GM23338 (cell line): ENCODE results near the gene ASMT. TPM values are rescaled to one million over a fixed set of nuclear protein-coding genes. Genes with fewer than 3 reads are reported as not detected.
"Not testable (repeated sequence)": the region's sequence is repeated elsewhere in the genome, so short reads cannot be mapped to it uniquely, and the experiment has no call there.

Experiments used
- ATAC-seq: fragments of 200-7000 bp; cut with Tn5 transposase; 3 replicates; pipeline ENCODE4 v1.9.1; 2020
- DNase-seq: peaks from one replicate; pipeline ENCODE4 v3.0.0-alpha.2; 2015; ENCODE audit warnings: low spot score
- H2AFZ ChIP-seq: fragments of 200-600 bp; sonication (generic); 2 replicates; pipeline ENCODE4 v1.8.0; 2016; ENCODE audit warnings: antibody characterized with exemption, mild to moderate bottlenecking, moderate library complexity
- H3F3A ChIP-seq: fragments of 200-600 bp; sonication (generic); replicated peaks from 2 replicates; pipeline ENCODE4 v1.8.0; 2017; ENCODE audit warnings: antibody characterized with exemption, mixed run types, low read depth
- H3K27ac ChIP-seq: fragments of 200-600 bp; sonication (generic); 2 replicates; pipeline ENCODE4 v1.6.1; 2016; ENCODE audit warnings: low read depth
- H3K27me3 ChIP-seq: fragments of 200-600 bp; sonication (generic); 2 replicates; pipeline ENCODE4 v1.8.0; 2016; ENCODE audit warnings: mild to moderate bottlenecking, mixed run types, moderate library complexity; ENCODE audit not compliant: insufficient read depth
- H3K36me3 ChIP-seq: fragments of 200-600 bp; sonication (generic); 2 replicates; pipeline ENCODE4 v1.8.0; 2016; ENCODE audit warnings: mild to moderate bottlenecking; ENCODE audit not compliant: insufficient read depth
- H3K4me1 ChIP-seq: fragments of 200-600 bp; sonication (generic); 2 replicates; pipeline ENCODE4 v1.8.0; 2016; ENCODE audit warnings: mild to moderate bottlenecking, moderate library complexity; ENCODE audit not compliant: insufficient read depth
- H3K4me2 ChIP-seq: fragments of 200-600 bp; sonication (generic); 2 replicates; pipeline ENCODE4 v1.7.1; 2017; ENCODE audit warnings: mixed run types
- H3K4me3 ChIP-seq: fragments of 200-600 bp; sonication (generic); 2 replicates; pipeline ENCODE4 v1.6.1; 2016; ENCODE audit warnings: mixed run types
- H3K79me2 ChIP-seq: fragments of 200-600 bp; sonication (generic); replicated peaks from 2 replicates; pipeline ENCODE4 v1.8.0; 2017; ENCODE audit warnings: mild to moderate bottlenecking; ENCODE audit not compliant: insufficient read depth
- H3K9me2 ChIP-seq: fragments of 200-600 bp; sonication (generic); 2 replicates; pipeline ENCODE4 v1.8.0; 2017; ENCODE audit not compliant: insufficient read depth
- H4K20me1 ChIP-seq: fragments of 200-600 bp; sonication (generic); replicated peaks from 2 replicates; pipeline ENCODE4 v1.8.0; 2017; ENCODE audit warnings: mild to moderate bottlenecking; ENCODE audit not compliant: insufficient read depth
- H3K27ac Mint-ChIP-seq: 2 replicates; pipeline ENCODE4 v1.8.0; 2020; ENCODE audit warnings: inconsistent platforms, mild to moderate bottlenecking, moderate library complexity, mixed read lengths
- H3K27me3 Mint-ChIP-seq: 3 replicates; pipeline ENCODE4 v1.8.0; 2022; ENCODE audit warnings: low read depth, mild to moderate bottlenecking, moderate library complexity, mixed read lengths, inconsistent platforms; ENCODE audit not compliant: insufficient read depth, poor library complexity
- H3K36me3 Mint-ChIP-seq: 3 replicates; pipeline ENCODE4 v1.8.0; 2021; ENCODE audit warnings: low read depth, mild to moderate bottlenecking, inconsistent platforms, moderate library complexity, mixed read lengths
- H3K4me1 Mint-ChIP-seq: 3 replicates; pipeline ENCODE4 v1.8.0; 2020; ENCODE audit warnings: mild to moderate bottlenecking, inconsistent platforms, mixed read lengths
- H3K4me3 Mint-ChIP-seq: 3 replicates; pipeline ENCODE4 v1.8.0; 2021; ENCODE audit warnings: moderate library complexity, mild to moderate bottlenecking, inconsistent platforms, mixed read lengths
- H3K9me3 Mint-ChIP-seq: 3 replicates; pipeline ENCODE4 v1.8.0; 2020; ENCODE audit warnings: moderate library complexity, mild to moderate bottlenecking, inconsistent platforms, mixed read lengths
- CREB1 ChIP-seq: fragments of 250-450 bp; sonication (Bioruptor Pico); IDR thresholded peaks from 2 replicates; pipeline ENCODE4 v1.5.0; 2020; ENCODE audit warnings: low read depth, mild to moderate bottlenecking, moderate library complexity
- EZH2phosphoT487 ChIP-seq: fragments of 200-600 bp; sonication (generic); IDR thresholded peaks from one replicate; pipeline ENCODE4 v1.8.1; 2018; ENCODE audit warnings: antibody characterized with exemption; ENCODE audit not compliant: unreplicated experiment
- JUNB ChIP-seq: IDR thresholded peaks from one replicate; pipeline ENCODE4 v1.6.1; 2016; ENCODE audit warnings: antibody characterized with exemption; ENCODE audit not compliant: unreplicated experiment
- NANOG ChIP-seq: IDR thresholded peaks from 2 replicates; pipeline ENCODE4 v1.6.1; 2016; ENCODE audit warnings: antibody characterized with exemption, borderline replicate concordance
- STAT1 ChIP-seq: IDR thresholded peaks from one replicate; pipeline ENCODE4 v1.6.1; 2016; ENCODE audit warnings: antibody characterized with exemption; ENCODE audit not compliant: unreplicated experiment
- polyA plus RNA-seq: library from polyadenylated mRNA; unstranded; fragments of >200 nt; fragmentation: Nextera tagmentation; extraction: Ambion mirVana; gene quantifications from 2 replicates; pipeline ENCODE4 v1.2.1, GENCODE V29; 2016
- total RNA-seq: library from RNA; depleted of rRNA; stranded (reverse); fragments of >200 nt; shearing (Covaris generic); gene quantifications from 2 replicates; pipeline ENCODE4 v1.2.3, GENCODE V29; 2014
- TF ChIP-seq, protein P1 (sequence below): IDR thresholded peaks from 2 replicates; pipeline ENCODE4 v1.6.1; 2016; ENCODE audit warnings: antibody characterized with exemption
- TF ChIP-seq, protein P2 (sequence below): fragments of 250-450 bp; sonication (Bioruptor Pico); IDR thresholded peaks from 2 replicates; pipeline ENCODE4 v1.5.0; 2020; ENCODE audit warnings: mild to moderate bottlenecking, moderate library complexity

The ASMT gene
- total and polyA plus RNA-seq, 2 experiments from 2014 or later, result 0.53 to 2.4 TPM

DNA sequence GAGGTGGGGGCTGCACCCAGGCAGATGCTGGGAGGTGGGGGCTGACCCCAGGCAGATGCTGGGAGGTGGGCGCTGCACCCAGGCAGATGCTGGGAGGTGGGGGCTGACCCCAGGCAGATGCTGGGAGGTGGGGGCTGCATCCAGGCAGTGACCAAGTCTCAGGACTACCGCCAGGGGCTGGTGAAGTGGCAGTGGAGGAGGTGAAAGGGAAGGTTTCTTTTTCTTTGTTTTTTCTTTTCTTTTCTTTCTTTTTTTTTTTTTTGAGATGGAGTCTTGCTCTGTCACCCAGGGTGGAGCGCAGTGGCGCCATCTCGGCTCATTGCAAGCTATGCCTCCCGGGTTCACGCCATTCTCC is 10.0 kb downstream of the ASMT start:
- H3K4me3 ChIP-seq, H3F3A ChIP-seq, H3K4me1 ChIP-seq, H3K9me2 ChIP-seq, H3K4me2 ChIP-seq, H3K4me1 Mint-ChIP-seq, H3K36me3 ChIP-seq, DNase-seq, H3K27ac Mint-ChIP-seq, H4K20me1 ChIP-seq, ATAC-seq, H3K79me2 ChIP-seq, H3K27ac ChIP-seq, H3K4me3 Mint-ChIP-seq, H3K36me3 Mint-ChIP-seq, H3K27me3 ChIP-seq, H2AFZ ChIP-seq, H3K27me3 Mint-ChIP-seq: not testable (repeated sequence)
- peaks cover 24% of the 10 kb centered on the region for H3K9me3 Mint-ChIP-seq

DNA sequence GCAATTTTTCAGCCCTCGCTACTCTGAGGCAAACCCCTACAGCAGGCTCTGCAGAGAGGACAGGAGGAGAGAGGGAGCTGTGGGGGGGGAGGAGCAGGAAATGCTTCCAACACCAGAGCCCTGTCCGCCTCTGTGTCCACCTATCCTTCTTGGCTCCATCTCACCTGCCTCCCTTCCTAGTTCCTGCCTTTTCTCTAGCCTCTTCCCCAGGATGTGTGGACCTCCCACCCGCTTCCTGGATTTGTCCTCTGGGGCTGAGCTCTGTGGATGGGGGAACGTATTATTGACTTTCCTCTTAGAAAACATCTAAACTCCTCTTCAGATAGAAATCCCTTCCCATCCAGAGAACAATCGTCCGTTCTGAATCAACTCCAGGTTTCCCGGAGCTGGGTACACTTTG is 14.4 kb downstream of the ASMT start:
- no peak for ATAC-seq
- no peaks in the 10 kb centered on the region for H3K27me3 ChIP-seq
- H3K36me3 ChIP-seq, result no peaks in the 10 kb centered on the region
- H3K79me2 ChIP-seq, result no peaks in the 10 kb centered on the region
- H3F3A ChIP-seq, result no peaks in the 10 kb centered on the region
- H3K4me1 Mint-ChIP-seq, result peaks cover 3% of the 10 kb centered on the region; the same call in 2 of the 3 replicates
- DNase-seq, result no peak
- peaks cover 40% of the 10 kb centered on the region for H3K9me3 Mint-ChIP-seq
- H2AFZ ChIP-seq, result no peak overlapping the region
- no peak overlapping the region for H3K4me3 ChIP-seq
- H3K9me2 ChIP-seq, result no peaks in the 10 kb centered on the region
- H3K36me3 Mint-ChIP-seq, result 0 out of 3 replicates have a peak, but pooled peaks cover 2% of the 10 kb centered on the region
- no peak overlapping the region for H3K4me3 Mint-ChIP-seq
- no peak overlapping the region for H3K4me2 ChIP-seq
- H3K27me3 Mint-ChIP-seq, result peaks cover 6% of the 10 kb centered on the region
- H3K4me1 ChIP-seq, result no peaks in the 10 kb centered on the region
- no peaks in the 10 kb centered on the region for H4K20me1 ChIP-seq
- no peak overlapping the region for H3K27ac Mint-ChIP-seq
- TF ChIP-seq, protein P1, sequence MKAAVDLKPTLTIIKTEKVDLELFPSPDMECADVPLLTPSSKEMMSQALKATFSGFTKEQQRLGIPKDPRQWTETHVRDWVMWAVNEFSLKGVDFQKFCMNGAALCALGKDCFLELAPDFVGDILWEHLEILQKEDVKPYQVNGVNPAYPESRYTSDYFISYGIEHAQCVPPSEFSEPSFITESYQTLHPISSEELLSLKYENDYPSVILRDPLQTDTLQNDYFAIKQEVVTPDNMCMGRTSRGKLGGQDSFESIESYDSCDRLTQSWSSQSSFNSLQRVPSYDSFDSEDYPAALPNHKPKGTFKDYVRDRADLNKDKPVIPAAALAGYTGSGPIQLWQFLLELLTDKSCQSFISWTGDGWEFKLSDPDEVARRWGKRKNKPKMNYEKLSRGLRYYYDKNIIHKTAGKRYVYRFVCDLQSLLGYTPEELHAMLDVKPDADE, result no peak
- TF ChIP-seq JUNB (no peak), NANOG (no peak), CREB1 (no peak)
- no peak overlapping the region for H3K27ac ChIP-seq

DNA sequence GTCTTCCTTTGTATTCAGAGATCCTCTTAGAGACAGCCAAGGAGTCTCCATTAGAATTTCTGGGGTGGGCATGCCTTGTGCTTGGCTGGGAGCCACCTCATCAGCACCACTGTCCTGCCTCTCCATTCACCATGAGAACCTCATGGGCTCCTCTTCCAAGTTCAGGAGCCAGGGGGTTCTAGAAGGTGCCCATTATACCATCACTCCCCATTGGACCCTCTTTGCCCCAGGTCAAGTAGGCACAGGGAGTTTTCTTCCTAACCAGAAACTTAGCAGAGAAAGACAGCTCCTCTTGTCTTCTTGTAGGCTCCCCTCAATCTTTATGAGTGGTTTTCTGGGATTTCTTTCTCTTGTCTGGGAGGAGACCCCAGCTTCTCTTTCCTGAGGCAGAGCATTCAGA is 31.1 kb downstream of the ASMT start:
- no peaks in the 10 kb centered on the region for H4K20me1 ChIP-seq
- H3K36me3 Mint-ChIP-seq, result peaks cover 34% of the 10 kb centered on the region
- H3K4me3 ChIP-seq, result no peak overlapping the region
- no peak overlapping the region for H3K4me3 Mint-ChIP-seq
- no peaks in the 10 kb centered on the region; the same call in 1 of the 2 replicates for H3K4me1 ChIP-seq
- H3K36me3 ChIP-seq, result no peaks in the 10 kb centered on the region
- no peak overlapping the region for H2AFZ ChIP-seq
- H3K9me3 Mint-ChIP-seq, result peaks cover 69% of the 10 kb centered on the region
- no peaks in the 10 kb centered on the region for H3K27me3 ChIP-seq
- H3K27ac ChIP-seq, result no peak overlapping the region
- H3K27me3 Mint-ChIP-seq, result peaks cover 15% of the 10 kb centered on the region
- no peak overlapping the region for H3K27ac Mint-ChIP-seq
- no peak for DNase-seq
- H3K79me2 ChIP-seq, result no peaks in the 10 kb centered on the region
- H3F3A ChIP-seq, result no peaks in the 10 kb centered on the region
- ATAC-seq, result no peak
- H3K4me2 ChIP-seq, result no peak overlapping the region
- H3K4me1 Mint-ChIP-seq, result peaks cover 10% of the 10 kb centered on the region; the same call in 2 of the 3 replicates
- no peaks in the 10 kb centered on the region; the same call in 1 of the 2 replicates for H3K9me2 ChIP-seq
- TF ChIP-seq STAT1 (no peak), EZH2phosphoT487 (no peak), CREB1 (no peak), NANOG (no peak)
- TF ChIP-seq, protein P2, sequence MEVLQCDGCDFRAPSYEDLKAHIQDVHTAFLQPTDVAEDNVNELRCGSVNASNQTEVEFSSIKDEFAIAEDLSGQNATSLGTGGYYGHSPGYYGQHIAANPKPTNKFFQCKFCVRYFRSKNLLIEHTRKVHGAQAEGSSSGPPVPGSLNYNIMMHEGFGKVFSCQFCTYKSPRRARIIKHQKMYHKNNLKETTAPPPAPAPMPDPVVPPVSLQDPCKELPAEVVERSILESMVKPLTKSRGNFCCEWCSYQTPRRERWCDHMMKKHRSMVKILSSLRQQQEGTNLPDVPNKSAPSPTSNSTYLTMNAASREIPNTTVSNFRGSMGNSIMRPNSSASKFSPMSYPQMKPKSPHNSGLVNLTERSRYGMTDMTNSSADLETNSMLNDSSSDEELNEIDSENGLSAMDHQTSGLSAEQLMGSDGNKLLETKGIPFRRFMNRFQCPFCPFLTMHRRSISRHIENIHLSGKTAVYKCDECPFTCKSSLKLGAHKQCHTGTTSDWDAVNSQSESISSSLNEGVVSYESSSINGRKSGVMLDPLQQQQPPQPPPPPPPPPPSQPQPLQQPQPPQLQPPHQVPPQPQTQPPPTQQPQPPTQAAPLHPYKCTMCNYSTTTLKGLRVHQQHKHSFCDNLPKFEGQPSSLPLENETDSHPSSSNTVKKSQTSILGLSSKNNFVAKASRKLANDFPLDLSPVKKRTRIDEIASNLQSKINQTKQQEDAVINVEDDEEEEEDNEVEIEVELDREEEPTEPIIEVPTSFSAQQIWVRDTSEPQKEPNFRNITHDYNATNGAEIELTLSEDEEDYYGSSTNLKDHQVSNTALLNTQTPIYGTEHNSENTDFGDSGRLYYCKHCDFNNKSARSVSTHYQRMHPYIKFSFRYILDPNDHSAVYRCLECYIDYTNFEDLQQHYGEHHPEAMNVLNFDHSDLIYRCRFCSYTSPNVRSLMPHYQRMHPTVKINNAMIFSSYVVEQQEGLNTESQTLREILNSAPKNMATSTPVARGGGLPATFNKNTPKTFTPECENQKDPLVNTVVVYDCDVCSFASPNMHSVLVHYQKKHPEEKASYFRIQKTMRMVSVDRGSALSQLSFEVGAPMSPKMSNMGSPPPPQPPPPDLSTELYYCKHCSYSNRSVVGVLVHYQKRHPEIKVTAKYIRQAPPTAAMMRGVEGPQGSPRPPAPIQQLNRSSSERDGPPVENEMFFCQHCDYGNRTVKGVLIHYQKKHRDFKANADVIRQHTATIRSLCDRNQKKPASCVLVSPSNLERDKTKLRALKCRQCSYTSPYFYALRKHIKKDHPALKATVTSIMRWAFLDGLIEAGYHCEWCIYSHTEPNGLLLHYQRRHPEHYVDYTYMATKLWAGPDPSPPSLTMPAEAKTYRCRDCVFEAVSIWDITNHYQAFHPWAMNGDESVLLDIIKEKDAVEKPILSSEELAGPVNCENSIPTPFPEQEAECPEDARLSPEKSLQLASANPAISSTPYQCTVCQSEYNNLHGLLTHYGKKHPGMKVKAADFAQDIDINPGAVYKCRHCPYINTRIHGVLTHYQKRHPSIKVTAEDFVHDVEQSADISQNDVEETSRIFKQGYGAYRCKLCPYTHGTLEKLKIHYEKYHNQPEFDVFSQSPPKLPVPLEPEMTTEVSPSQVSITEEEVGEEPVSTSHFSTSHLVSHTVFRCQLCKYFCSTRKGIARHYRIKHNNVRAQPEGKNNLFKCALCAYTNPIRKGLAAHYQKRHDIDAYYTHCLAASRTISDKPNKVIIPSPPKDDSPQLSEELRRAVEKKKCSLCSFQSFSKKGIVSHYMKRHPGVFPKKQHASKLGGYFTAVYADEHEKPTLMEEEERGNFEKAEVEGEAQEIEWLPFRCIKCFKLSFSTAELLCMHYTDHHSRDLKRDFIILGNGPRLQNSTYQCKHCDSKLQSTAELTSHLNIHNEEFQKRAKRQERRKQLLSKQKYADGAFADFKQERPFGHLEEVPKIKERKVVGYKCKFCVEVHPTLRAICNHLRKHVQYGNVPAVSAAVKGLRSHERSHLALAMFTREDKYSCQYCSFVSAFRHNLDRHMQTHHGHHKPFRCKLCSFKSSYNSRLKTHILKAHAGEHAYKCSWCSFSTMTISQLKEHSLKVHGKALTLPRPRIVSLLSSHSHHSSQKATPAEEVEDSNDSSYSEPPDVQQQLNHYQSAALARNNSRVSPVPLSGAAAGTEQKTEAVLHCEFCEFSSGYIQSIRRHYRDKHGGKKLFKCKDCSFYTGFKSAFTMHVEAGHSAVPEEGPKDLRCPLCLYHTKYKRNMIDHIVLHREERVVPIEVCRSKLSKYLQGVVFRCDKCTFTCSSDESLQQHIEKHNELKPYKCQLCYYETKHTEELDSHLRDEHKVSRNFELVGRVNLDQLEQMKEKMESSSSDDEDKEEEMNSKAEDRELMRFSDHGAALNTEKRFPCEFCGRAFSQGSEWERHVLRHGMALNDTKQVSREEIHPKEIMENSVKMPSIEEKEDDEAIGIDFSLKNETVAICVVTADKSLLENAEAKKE (CRISPR knock-in tag), result no peak
